Diencephalon (tissue), 1 donor: ENCODE measurements around the gene AWAT2. TPM values are rescaled to one million over a fixed set of nuclear protein-coding genes. Genes with fewer than 3 reads are reported as not detected.

Source experiments
- small RNA-seq: library from RNA; depleted of rRNA; stranded (forward); fragments of <200 nt; gene quantifications from one replicate; pipeline ENCODE3, GENCODE V24; 2014
- total RNA-seq: library from RNA; depleted of rRNA; stranded (reverse); fragments of >200 nt; gene quantifications from one replicate; pipeline ENCODE4 v1.2.3, GENCODE V29; 2014

The AWAT2 gene
- not detected for total RNA-seq

GRCh38 chrX:70049925-70050324 lies at the start of gene AWAT2:
AWAT2 (minus strand) TSS chrX:70049938; CDS start chrX:70049932, 6 bp downstream.

DNA sequence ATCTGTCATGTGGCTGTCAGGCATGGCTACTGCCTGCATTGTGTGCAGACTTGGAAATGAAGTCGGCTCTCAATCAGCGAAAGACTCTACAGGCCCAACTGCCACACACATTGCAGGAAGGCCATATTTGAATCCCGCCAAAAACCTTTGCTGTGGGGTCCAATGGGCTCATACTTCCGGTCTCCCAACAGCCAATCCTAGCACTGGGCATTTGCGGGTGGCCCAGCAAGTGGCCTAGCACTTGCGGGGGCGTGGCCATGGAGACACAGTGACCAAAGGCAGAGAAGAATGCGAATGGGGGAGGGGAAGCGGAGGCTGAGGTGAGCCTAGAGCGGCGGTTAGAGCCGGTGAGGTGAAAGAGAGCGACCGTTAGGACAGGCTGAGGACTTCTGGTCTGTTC lies 12.3 kb upstream of the AWAT2 start, which contains the start of gene OTUD6A:
OTUD6A (plus strand) TSS at position 382 of the 400 bp plus-strand sequence. CDS start 68 bp downstream, outside the sequence.

Small RNAs within 50 kb of the gene (small RNA-seq; reads per million reads assigned to genes)
- 2.1 reads per million, percentile 87 among the genes with 10 or more reads in this experiment for gene MIR676

Other genes with a start within 250 kb of the AWAT2 start
- not detected for gene OTUD6A, start 12.5 kb upstream of the AWAT2 start, total RNA-seq
- 90.2 TPM for gene IGBP1, start 83.5 kb upstream of the AWAT2 start, total RNA-seq
- not detected for gene DGAT2L6, start 127.5 kb upstream of the AWAT2 start, total RNA-seq
- not detected for gene AWAT1, start 184.7 kb upstream of the AWAT2 start, total RNA-seq
- gene P2RY4, start 210.3 kb upstream of the AWAT2 start, total RNA-seq: not detected
- not detected for gene ARR3, start 218.4 kb upstream of the AWAT2 start, total RNA-seq
- not detected for gene RAB41, start 232.2 kb upstream of the AWAT2 start, total RNA-seq
- 45.4 TPM for gene PDZD11, start 240.0 kb upstream of the AWAT2 start, total RNA-seq
- 5.8 TPM for gene KIF4A, start 240.2 kb upstream of the AWAT2 start, total RNA-seq